Measurements from ENCODE around the gene EFCAB6. TPM values are rescaled to one million over a fixed set of nuclear protein-coding genes. Genes with fewer than 3 reads are reported as not detected.

EFCAB6 gene
- total and polyA plus RNA-seq, 2 donors (not counting 1 experiment from before 2014, with no cell fraction given): 0.07 to 0.10 TPM

DNA sequence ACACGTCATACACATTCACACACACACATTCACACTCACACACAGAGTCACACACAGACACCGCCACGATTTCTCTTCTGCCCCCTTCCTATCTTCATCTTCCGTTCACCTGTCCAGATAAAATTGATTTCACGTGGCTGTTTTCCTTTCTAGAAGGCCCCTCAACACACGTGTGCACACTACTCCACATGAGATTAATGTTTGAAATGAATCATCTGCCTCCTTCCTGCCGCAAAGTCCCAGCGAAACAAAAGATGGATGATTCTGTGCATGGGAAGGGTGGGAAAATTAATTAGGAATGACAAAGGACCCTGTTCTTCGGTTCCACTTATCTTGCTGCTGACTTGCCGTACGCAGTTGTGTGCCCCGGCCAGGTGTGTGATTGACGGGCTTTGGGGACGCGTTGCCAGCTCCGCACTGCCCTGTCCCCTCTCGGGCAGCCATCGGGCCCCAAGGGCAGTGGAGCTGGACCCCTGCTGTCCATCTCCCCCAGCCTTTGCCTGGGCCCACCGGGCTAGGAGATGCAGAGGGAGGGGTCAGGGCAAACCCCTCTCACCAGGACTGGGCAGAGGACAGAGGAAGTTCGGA lies 326.5 kb downstream of the EFCAB6 start:
- no peak overlapping the region for H3K4me2 ChIP-seq (replicated peaks; ENCODE audit: low read depth, low read length, poor library complexity, severe bottlenecking)

DNA sequence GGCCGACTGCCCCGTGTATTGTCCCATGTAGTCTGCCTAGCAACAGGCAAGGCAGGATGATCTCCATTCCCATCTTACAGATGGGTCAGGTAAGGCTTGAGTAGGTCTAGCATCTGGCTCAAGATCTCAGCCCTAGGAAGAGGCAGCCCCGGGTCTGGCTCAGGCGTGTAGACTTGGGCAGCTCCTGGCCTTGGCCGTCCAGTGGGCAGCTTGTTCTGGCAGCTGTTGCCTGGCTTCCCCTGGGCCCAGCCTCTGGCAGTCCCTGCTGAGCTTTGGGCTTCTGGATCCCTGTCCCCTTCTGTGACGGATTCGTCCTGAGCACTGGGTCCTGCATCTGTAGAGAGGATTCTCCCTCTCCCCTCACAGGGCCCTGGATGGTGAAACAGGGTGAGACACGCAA lies 327.9 kb downstream of the EFCAB6 start:
- no peaks in the 10 kb centered on the region for H3K9me3 Mint-ChIP-seq (ENCODE audit: insufficient read depth)
- no peak overlapping the region for H3K4me2 ChIP-seq (replicated peaks; ENCODE audit: low read depth, low read length, poor library complexity, severe bottlenecking)
- no peaks in the 10 kb centered on the region for H3K79me2 ChIP-seq (ENCODE audit: control insufficient read depth, insufficient read depth, low read length)
- no peaks in the 10 kb centered on the region for H3K36me3 ChIP-seq (replicated peaks in 1 of 2; ENCODE audit: control extremely low read depth in 1 of 2, control insufficient read depth in 1 of 2, extremely low read depth in 1 of 2, insufficient read depth in 2 of 2, low read length in 1 of 2)
- DNase-seq: no peak
- peaks cover 8 to 29% of the 10 kb centered on the region in 2 donors for H3K4me1 ChIP-seq (ENCODE audit: control insufficient read depth in 2 of 2, insufficient read depth in 2 of 2, low read length in 2 of 2)
- intact Hi-C loops (cut with micrococcal nuclease): no loop called here
- H3K27ac Mint-ChIP-seq: no peak overlapping the region
- no peak overlapping the region for H3K4me3 Mint-ChIP-seq
- no peak overlapping the region for H3K27ac ChIP-seq (ENCODE audit: low read length in 2 of 2)
- peaks cover 8% of the 10 kb centered on the region for H3K27me3 Mint-ChIP-seq
- H3K4me3 ChIP-seq (ENCODE audit: control extremely low read depth in 1 of 5, extremely low read depth in 1 of 5, insufficient read depth in 1 of 5, low read depth in 2 of 5, low read length in 4 of 5): no peak overlapping the region
- H4K20me1 ChIP-seq (ENCODE audit: control insufficient read depth, insufficient read depth, low read length, poor library complexity, severe bottlenecking): no peaks in the 10 kb centered on the region
- no peak overlapping the region for H3K9ac ChIP-seq (ENCODE audit: low read length)
- no peaks in the 10 kb centered on the region for H3K27me3 ChIP-seq (replicated peaks in 1 of 4; ENCODE audit: control extremely low read depth in 1 of 4, control insufficient read depth in 3 of 4, insufficient read depth in 4 of 4, low read length in 3 of 4)
- ChIA-PET POLR2A (no interaction called here), CTCF (no interaction called here)
- no peaks in the 10 kb centered on the region for H3K9me3 ChIP-seq (ENCODE audit: control extremely low read depth in 1 of 3, control insufficient read depth in 2 of 3, insufficient read depth in 1 of 3, low read length in 2 of 3)
- peaks cover 25% of the 10 kb centered on the region for H3K4me1 Mint-ChIP-seq
- TF ChIP-seq, protein P1, sequence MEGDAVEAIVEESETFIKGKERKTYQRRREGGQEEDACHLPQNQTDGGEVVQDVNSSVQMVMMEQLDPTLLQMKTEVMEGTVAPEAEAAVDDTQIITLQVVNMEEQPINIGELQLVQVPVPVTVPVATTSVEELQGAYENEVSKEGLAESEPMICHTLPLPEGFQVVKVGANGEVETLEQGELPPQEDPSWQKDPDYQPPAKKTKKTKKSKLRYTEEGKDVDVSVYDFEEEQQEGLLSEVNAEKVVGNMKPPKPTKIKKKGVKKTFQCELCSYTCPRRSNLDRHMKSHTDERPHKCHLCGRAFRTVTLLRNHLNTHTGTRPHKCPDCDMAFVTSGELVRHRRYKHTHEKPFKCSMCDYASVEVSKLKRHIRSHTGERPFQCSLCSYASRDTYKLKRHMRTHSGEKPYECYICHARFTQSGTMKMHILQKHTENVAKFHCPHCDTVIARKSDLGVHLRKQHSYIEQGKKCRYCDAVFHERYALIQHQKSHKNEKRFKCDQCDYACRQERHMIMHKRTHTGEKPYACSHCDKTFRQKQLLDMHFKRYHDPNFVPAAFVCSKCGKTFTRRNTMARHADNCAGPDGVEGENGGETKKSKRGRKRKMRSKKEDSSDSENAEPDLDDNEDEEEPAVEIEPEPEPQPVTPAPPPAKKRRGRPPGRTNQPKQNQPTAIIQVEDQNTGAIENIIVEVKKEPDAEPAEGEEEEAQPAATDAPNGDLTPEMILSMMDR (IDR thresholded peaks at IDR 0.05): no peak
- TF ChIP-seq EZH2 (IDR thresholded peaks at IDR 0.05; ENCODE audit: borderline replicate concordance, insufficient read depth, low read depth, low read length, poor library complexity, severe bottlenecking): no peak
- ATAC-seq (ENCODE audit: low read depth): no peak
- WGBS (ENCODE audit: insufficient coverage): 94% methylated on average over 8 of the region's 8 CpGs
- H2AFZ ChIP-seq (ENCODE audit: insufficient read depth, low read depth, low read length, poor library complexity, severe bottlenecking): no peak overlapping the region

More for the DNA sequence above, 326.5 kb downstream of the EFCAB6 start:
- peaks cover 13% of the 10 kb centered on the region for H3K4me1 Mint-ChIP-seq
- no peak for DNase-seq
- H3K9me3 Mint-ChIP-seq (ENCODE audit: insufficient read depth): no peaks in the 10 kb centered on the region
- ATAC-seq (ENCODE audit: low read depth): no peak
- no peaks in the 10 kb centered on the region for H3K36me3 ChIP-seq (replicated peaks in 1 of 2; ENCODE audit: control extremely low read depth in 1 of 2, control insufficient read depth in 1 of 2, extremely low read depth in 1 of 2, insufficient read depth in 2 of 2, low read length in 1 of 2)
- no peaks in the 10 kb centered on the region for H3K79me2 ChIP-seq (ENCODE audit: control insufficient read depth, insufficient read depth, low read length)
- ChIA-PET CTCF (no interaction called here), POLR2A (no interaction called here)
- 91% methylated on average over 16 of the region's 20 CpGs for WGBS (ENCODE audit: insufficient coverage)
- H3K27me3 ChIP-seq (replicated peaks in 1 of 4; ENCODE audit: control extremely low read depth in 1 of 4, control insufficient read depth in 3 of 4, insufficient read depth in 4 of 4, low read length in 3 of 4): no peaks in the 10 kb centered on the region
- no peak overlapping the region for H2AFZ ChIP-seq (ENCODE audit: insufficient read depth, low read depth, low read length, poor library complexity, severe bottlenecking)
- H3K9me3 ChIP-seq (ENCODE audit: control extremely low read depth in 1 of 3, control insufficient read depth in 2 of 3, insufficient read depth in 1 of 3, low read length in 2 of 3): no peaks in the 10 kb centered on the region
- H3K27ac ChIP-seq (ENCODE audit: low read length in 2 of 2): no peak overlapping the region
- H3K27ac Mint-ChIP-seq: no peak overlapping the region
- H4K20me1 ChIP-seq (ENCODE audit: control insufficient read depth, insufficient read depth, low read length, poor library complexity, severe bottlenecking): no peaks in the 10 kb centered on the region
- H3K9ac ChIP-seq (ENCODE audit: low read length): no peak overlapping the region
- H3K4me1 ChIP-seq (ENCODE audit: control insufficient read depth in 2 of 2, insufficient read depth in 2 of 2, low read length in 2 of 2): peaks cover 4 to 16% of the 10 kb centered on the region in 2 donors
- no peak overlapping the region for H3K4me3 Mint-ChIP-seq
- intact Hi-C loops (cut with micrococcal nuclease): no loop called here
- peaks cover 8% of the 10 kb centered on the region for H3K27me3 Mint-ChIP-seq
- no peak overlapping the region for H3K4me3 ChIP-seq (ENCODE audit: control extremely low read depth in 1 of 5, extremely low read depth in 1 of 5, insufficient read depth in 1 of 5, low read depth in 2 of 5, low read length in 4 of 5)
- TF ChIP-seq, protein P1 (IDR thresholded peaks at IDR 0.05): no peak
- no peak for TF ChIP-seq EZH2 (IDR thresholded peaks at IDR 0.05; ENCODE audit: borderline replicate concordance, insufficient read depth, low read depth, low read length, poor library complexity, severe bottlenecking)
